ENCODE results near the gene ANKRD6.
"Not testable (repeated sequence)": the region's sequence is repeated elsewhere in the genome, so short reads cannot be mapped to it uniquely, and the experiment has no call there.

ANKRD6 gene

GRCh38 chr6:89397884-89398283, 35.1 kb upstream of the ANKRD6 start:
- not testable (repeated sequence) for H3K23ac ChIP-seq (ENCODE audit: low read depth, low read length, poor library complexity); H4K8ac ChIP-seq (ENCODE audit: low read depth, low read length); H3K27ac ChIP-seq (replicated peaks; ENCODE audit: low read length); H2BK120ac ChIP-seq (ENCODE audit: low read depth, low read length); H3K4me1 ChIP-seq (ENCODE audit: control insufficient read depth in 2 of 2, insufficient read depth in 1 of 2, low read depth in 1 of 2, low read length in 2 of 2); H3K4ac ChIP-seq (ENCODE audit: low read length); H2BK5ac ChIP-seq (ENCODE audit: low read length); H3K4me2 ChIP-seq (ENCODE audit: insufficient read depth, low read length, poor library complexity, severe bottlenecking); H2BK12ac ChIP-seq (ENCODE audit: low read length); H3K79me1 ChIP-seq (ENCODE audit: low read depth, low read length); H4K91ac ChIP-seq (ENCODE audit: low read depth, low read length, poor library complexity); H3K27me3 ChIP-seq (ENCODE audit: control insufficient read depth in 3 of 3, insufficient read depth in 3 of 3, low read depth in 1 of 3, low read length in 3 of 3); H3K36me3 ChIP-seq (replicated peaks in 1 of 2; ENCODE audit: control insufficient read depth in 2 of 2, insufficient read depth in 2 of 2, low read length in 2 of 2); H2AK5ac ChIP-seq (ENCODE audit: low read depth, low read length); H3K9ac ChIP-seq (ENCODE audit: low read depth, low read length, poor library complexity); DNase-seq (ENCODE audit: low spot score); H3K14ac ChIP-seq (ENCODE audit: low read length); H2AFZ ChIP-seq (ENCODE audit: low read length); H3K18ac ChIP-seq (ENCODE audit: low read length); H2BK15ac ChIP-seq (ENCODE audit: low read length); H3K4me3 ChIP-seq (ENCODE audit: low read length in 2 of 2); H3K9me3 ChIP-seq (replicated peaks in 1 of 2; ENCODE audit: control insufficient read depth in 2 of 2, insufficient read depth in 1 of 2, low read depth in 1 of 2, low read length in 2 of 2)
- WGBS, 2 donors (ENCODE audit: extremely low coverage in 2 of 2, insufficient read length in 2 of 2, insufficient replicate concordance in 1 of 2) = 100% methylated on average over 1 of the region's 4 CpGs; no CpG with 5 or more reads in 1 of the 2 donors

- peak overlapping the region; percentile 20 for H3K23ac ChIP-seq (ENCODE audit: low read depth, low read length, poor library complexity)
- no CpG with 5 or more reads among the region's 7 CpGs for WGBS, 2 donors (ENCODE audit: extremely low coverage in 2 of 2, insufficient read length in 2 of 2, insufficient replicate concordance in 1 of 2)
- no peaks in the 10 kb centered on the region for H3K79me1 ChIP-seq (ENCODE audit: low read depth, low read length)
- no peak for DNase-seq (ENCODE audit: low spot score)
- H3K4me1 ChIP-seq (ENCODE audit: control insufficient read depth in 2 of 2, insufficient read depth in 1 of 2, low read depth in 1 of 2, low read length in 2 of 2) = no peaks in the 10 kb centered on the region
- no peak overlapping the region for H3K4ac ChIP-seq (ENCODE audit: low read length)
- H3K36me3 ChIP-seq (replicated peaks in 1 of 2; ENCODE audit: control insufficient read depth in 2 of 2, insufficient read depth in 2 of 2, low read length in 2 of 2) = no peaks in the 10 kb centered on the region
- H2BK12ac ChIP-seq (ENCODE audit: low read length) = no peak overlapping the region
- no peak overlapping the region for H2BK5ac ChIP-seq (ENCODE audit: low read length)
- H4K8ac ChIP-seq (ENCODE audit: low read depth, low read length) = no peak overlapping the region
- no peak overlapping the region for H3K4me3 ChIP-seq (ENCODE audit: low read length in 2 of 2)
- H2AK5ac ChIP-seq (ENCODE audit: low read depth, low read length) = no peak overlapping the region
- no peak overlapping the region for H2BK120ac ChIP-seq (ENCODE audit: low read depth, low read length)
- peaks cover 0 to 4% of the 10 kb centered on the region in 2 donors for H3K9me3 ChIP-seq (replicated peaks in 1 of 2; ENCODE audit: control insufficient read depth in 2 of 2, insufficient read depth in 1 of 2, low read depth in 1 of 2, low read length in 2 of 2)
- H2AFZ ChIP-seq (ENCODE audit: low read length) = no peak overlapping the region
- no peak overlapping the region for H2BK15ac ChIP-seq (ENCODE audit: low read length)
- peak overlapping the region; percentile 8 for H3K14ac ChIP-seq (ENCODE audit: low read length)
- H3K4me2 ChIP-seq (ENCODE audit: insufficient read depth, low read length, poor library complexity, severe bottlenecking) = no peak overlapping the region
- no peak overlapping the region for H3K18ac ChIP-seq (ENCODE audit: low read length)
- H3K9ac ChIP-seq (ENCODE audit: low read depth, low read length, poor library complexity) = no peak overlapping the region
- no peak overlapping the region for H4K91ac ChIP-seq (ENCODE audit: low read depth, low read length, poor library complexity)
- no peak overlapping the region for H3K27ac ChIP-seq (replicated peaks; ENCODE audit: low read length)
- no peaks in the 10 kb centered on the region for H3K27me3 ChIP-seq (ENCODE audit: control insufficient read depth in 3 of 3, insufficient read depth in 3 of 3, low read depth in 1 of 3, low read length in 3 of 3)
Measured at GRCh38 chr6:89398762-89399525, 34.0 kb upstream of the ANKRD6 start.

- no peak overlapping the region for H3K4ac ChIP-seq (ENCODE audit: low read length)
- H2AFZ ChIP-seq (ENCODE audit: low read length) = no peak overlapping the region
- no peak overlapping the region for H3K14ac ChIP-seq (ENCODE audit: low read length)
- H3K4me2 ChIP-seq (ENCODE audit: insufficient read depth, low read length, poor library complexity, severe bottlenecking) = no peak overlapping the region
- H4K91ac ChIP-seq (ENCODE audit: low read depth, low read length, poor library complexity) = no peak overlapping the region
- no peak overlapping the region for H2BK15ac ChIP-seq (ENCODE audit: low read length)
- H3K27ac ChIP-seq (replicated peaks; ENCODE audit: low read length) = no peak overlapping the region
- H2BK5ac ChIP-seq (ENCODE audit: low read length) = no peak overlapping the region
- WGBS, 2 donors (ENCODE audit: extremely low coverage in 2 of 2, insufficient read length in 2 of 2, insufficient replicate concordance in 1 of 2) = no CpG with 5 or more reads among the region's 3 CpGs
- DNase-seq (ENCODE audit: low spot score) = no peak
- no peaks in the 10 kb centered on the region for H3K27me3 ChIP-seq (ENCODE audit: control insufficient read depth in 3 of 3, insufficient read depth in 3 of 3, low read depth in 1 of 3, low read length in 3 of 3)
- H2BK12ac ChIP-seq (ENCODE audit: low read length) = no peak overlapping the region
- no peaks in the 10 kb centered on the region for H3K36me3 ChIP-seq (replicated peaks in 1 of 2; ENCODE audit: control insufficient read depth in 2 of 2, insufficient read depth in 2 of 2, low read length in 2 of 2)
- H4K8ac ChIP-seq (ENCODE audit: low read depth, low read length) = no peak overlapping the region
- peaks cover 0 to 2% of the 10 kb centered on the region in 2 donors for H3K9me3 ChIP-seq (replicated peaks in 1 of 2; ENCODE audit: control insufficient read depth in 2 of 2, insufficient read depth in 1 of 2, low read depth in 1 of 2, low read length in 2 of 2)
- H2AK5ac ChIP-seq (ENCODE audit: low read depth, low read length) = no peak overlapping the region
- H3K23ac ChIP-seq (ENCODE audit: low read depth, low read length, poor library complexity) = no peak overlapping the region
- no peak overlapping the region for H2BK120ac ChIP-seq (ENCODE audit: low read depth, low read length)
- no peak overlapping the region for H3K18ac ChIP-seq (ENCODE audit: low read length)
- peaks cover 0 to 5% of the 10 kb centered on the region in 2 donors for H3K4me1 ChIP-seq (ENCODE audit: control insufficient read depth in 2 of 2, insufficient read depth in 1 of 2, low read depth in 1 of 2, low read length in 2 of 2)
- no peak overlapping the region for H3K9ac ChIP-seq (ENCODE audit: low read depth, low read length, poor library complexity)
- no peak overlapping the region for H3K4me3 ChIP-seq (ENCODE audit: low read length in 2 of 2)
- no peaks in the 10 kb centered on the region for H3K79me1 ChIP-seq (ENCODE audit: low read depth, low read length)
Measured at GRCh38 chr6:89400050-89400449, 32.9 kb upstream of the ANKRD6 start.

- H2BK120ac ChIP-seq (ENCODE audit: low read depth, low read length) = no peak overlapping the region
- H3K36me3 ChIP-seq (replicated peaks in 1 of 2; ENCODE audit: control insufficient read depth in 2 of 2, insufficient read depth in 2 of 2, low read length in 2 of 2) = no peaks in the 10 kb centered on the region
- no peak overlapping the region for H3K27ac ChIP-seq (replicated peaks; ENCODE audit: low read length)
- H3K23ac ChIP-seq (ENCODE audit: low read depth, low read length, poor library complexity) = no peak overlapping the region
- H3K4ac ChIP-seq (ENCODE audit: low read length) = no peak overlapping the region
- H2BK12ac ChIP-seq (ENCODE audit: low read length) = no peak overlapping the region
- no peak overlapping the region for H3K9ac ChIP-seq (ENCODE audit: low read depth, low read length, poor library complexity)
- H2BK5ac ChIP-seq (ENCODE audit: low read length) = no peak overlapping the region
- no peak overlapping the region for H3K14ac ChIP-seq (ENCODE audit: low read length)
- H4K91ac ChIP-seq (ENCODE audit: low read depth, low read length, poor library complexity) = no peak overlapping the region
- DNase-seq (ENCODE audit: low spot score) = no peak
- H2BK15ac ChIP-seq (ENCODE audit: low read length) = no peak overlapping the region
- no peak overlapping the region for H3K4me3 ChIP-seq (ENCODE audit: low read length in 2 of 2)
- no peak overlapping the region for H3K4me2 ChIP-seq (ENCODE audit: insufficient read depth, low read length, poor library complexity, severe bottlenecking)
- no peaks in the 10 kb centered on the region for H3K79me1 ChIP-seq (ENCODE audit: low read depth, low read length)
- H4K8ac ChIP-seq (ENCODE audit: low read depth, low read length) = no peak overlapping the region
- H2AFZ ChIP-seq (ENCODE audit: low read length) = no peak overlapping the region
- no peak overlapping the region for H2AK5ac ChIP-seq (ENCODE audit: low read depth, low read length)
- peaks cover 5 to 7% of the 10 kb centered on the region in 2 donors for H3K4me1 ChIP-seq (ENCODE audit: control insufficient read depth in 2 of 2, insufficient read depth in 1 of 2, low read depth in 1 of 2, low read length in 2 of 2)
- H3K9me3 ChIP-seq (replicated peaks in 1 of 2; ENCODE audit: control insufficient read depth in 2 of 2, insufficient read depth in 1 of 2, low read depth in 1 of 2, low read length in 2 of 2) = peaks cover 0 to 2% of the 10 kb centered on the region in 2 donors
- no CpG with 5 or more reads among the region's 6 CpGs for WGBS, 2 donors (ENCODE audit: extremely low coverage in 2 of 2, insufficient read length in 2 of 2, insufficient replicate concordance in 1 of 2)
- H3K18ac ChIP-seq (ENCODE audit: low read length) = no peak overlapping the region
- H3K27me3 ChIP-seq (ENCODE audit: control insufficient read depth in 3 of 3, insufficient read depth in 3 of 3, low read depth in 1 of 3, low read length in 3 of 3) = no peaks in the 10 kb centered on the region
Measured at GRCh38 chr6:89400912-89401399, 32.0 kb upstream of the ANKRD6 start.
